ENCODE measurements around the gene CASQ2. TPM values are rescaled to one million over a fixed set of nuclear protein-coding genes. Genes with fewer than 3 reads are reported as not detected.
A peak's percentile ranks its signal among the peaks of the same experiment; 100 is the strongest.

Gene CASQ2
- total and polyA plus RNA-seq, 9 of the 15 experiments (the other 6 are each of a cell fraction or from before 2014, with no cell fraction given), result not detected

GRCh38 chr1:115669002-115669673 lies 99.4 kb downstream of the CASQ2 start (continued):
- 0 out of 4 replicates have a peak, but pooled peaks of 1 of the 2 experiments have one; percentile 30 for TF ChIP-seq ARNT (IDR thresholded peaks at IDR 0.05)
- TF ChIP-seq CTCF (IDR thresholded peaks at IDR 0.05 in 2 of 3, conservative IDR thresholded peaks at IDR 0.05 in 1 of 3; ENCODE audit: insufficient read depth in 2 of 3, low read depth in 1 of 3, low read length in 3 of 3), result no peak; a peak in 1 of 6 replicates
- no peak for TF ChIP-seq PBX2 (CRISPR knock-in tag; IDR thresholded peaks at IDR 0.05; ENCODE audit: low read depth)
- peak; percentile 61 for TF ChIP-seq PBX2 (tag; conservative IDR thresholded peaks at IDR 0.05; ENCODE audit: low read depth)
- peak; percentile 85 for TF ChIP-seq DPF2 (IDR thresholded peaks at IDR 0.05)
- no peak for TF ChIP-seq NONO (IDR thresholded peaks at IDR 0.05; ENCODE audit: low read depth in 2 of 2, low read length in 1 of 2)
- TF ChIP-seq NEUROD1 (IDR thresholded peaks at IDR 0.05; ENCODE audit: borderline replicate concordance, low read depth, low read length, partially characterized antibody), result no peak
- TF ChIP-seq SNRNP70 (optimal IDR thresholded peaks at IDR 0.05; ENCODE audit: low read depth, low read length), result no peak
- TF ChIP-seq SAP30 (IDR thresholded peaks at IDR 0.05; ENCODE audit: borderline replicate concordance, insufficient read depth, low read depth, low read length, poor library complexity, severe bottlenecking), result no peak
- TF ChIP-seq PPARD (CRISPR knock-in tag; IDR thresholded peaks at IDR 0.05), result no peak
- no peak for TF ChIP-seq CXXC5 (CRISPR knock-in tag; IDR thresholded peaks at IDR 0.05)
- TF ChIP-seq HMBOX1 (IDR thresholded peaks at IDR 0.05), result no peak
- peak; percentile 88 for TF ChIP-seq SMARCE1 (IDR thresholded peaks at IDR 0.05)

Measured in K562 (cell line).